HG03520 (cell line): ENCODE measurements around the gene PAN2.
"Not testable (repeated sequence)": the region's sequence is repeated elsewhere in the genome, so short reads cannot be mapped to it uniquely, and the experiment has no call there.

Experiments used
- ATAC-seq: cut with Tn5 transposase; IDR thresholded peaks from one replicate; pipeline ENCODE4 v1.9.1; 2021; ENCODE audit warnings: mild to moderate bottlenecking, moderate library complexity; ENCODE audit not compliant: unreplicated experiment

Gene PAN2

GRCh38 chr12:56315249-56315621, 18.6 kb downstream of the PAN2 start:
- ATAC-seq = peak; percentile 1

GRCh38 chr12:56311003-56311402, 22.8 kb downstream of the PAN2 start:
- no peak for ATAC-seq

GRCh38 chr12:56308714-56309113, 25.1 kb downstream of the PAN2 start:
- ATAC-seq = no peak

GRCh38 chr12:56307221-56307965, 26.4 kb downstream of the PAN2 start:
- no peak for ATAC-seq

GRCh38 chr12:56304872-56305590, 28.8 kb downstream of the PAN2 start:
- ATAC-seq = no peak

GRCh38 chr12:56304276-56304675, 29.5 kb downstream of the PAN2 start:
- ATAC-seq = no peak

- no peak for ATAC-seq
Measured at GRCh38 chr12:56300644-56301464, 32.9 kb downstream of the PAN2 start.

GRCh38 chr12:56299853-56300643, 33.8 kb downstream of the PAN2 start, which contains the start of gene CS:
TSS of gene CS (minus strand) at chr12:56300330. CDS start at chr12:56300201, 129 bp downstream.
- peak; percentile 93 for ATAC-seq

- ATAC-seq = no peak
Measured at GRCh38 chr12:56299308-56299852, 34.4 kb downstream of the PAN2 start.

- no peak for ATAC-seq
Measured at GRCh38 chr12:56298828-56299227, 35.0 kb downstream of the PAN2 start.

GRCh38 chr12:56297400-56297799, 36.4 kb downstream of the PAN2 start:
- ATAC-seq = no peak

- no peak for ATAC-seq
Measured at GRCh38 chr12:56296295-56296694, 37.5 kb downstream of the PAN2 start.

GRCh38 chr12:56293795-56294194, 40.0 kb downstream of the PAN2 start:
- no peak for ATAC-seq

GRCh38 chr12:56288705-56289387, 45.0 kb downstream of the PAN2 start:
- ATAC-seq = no peak

GRCh38 chr12:56286044-56286830, 47.6 kb downstream of the PAN2 start:
- ATAC-seq = no peak

- not testable (repeated sequence) for ATAC-seq
Measured at GRCh38 chr12:56284263-56284662, 49.5 kb downstream of the PAN2 start.

GRCh38 chr12:56282579-56282978, 51.2 kb downstream of the PAN2 start:
- ATAC-seq = no peak

- ATAC-seq = no peak
Measured at GRCh38 chr12:56282030-56282429, 51.8 kb downstream of the PAN2 start.

- ATAC-seq = no peak
Measured at GRCh38 chr12:56280849-56281248, 53.0 kb downstream of the PAN2 start.
